ENCODE measurements around the gene C17orf107. TPM values are rescaled to one million over a fixed set of nuclear protein-coding genes. Genes with fewer than 3 reads are reported as not detected.

Gene C17orf107
- total RNA-seq, 1 donor from 2014 or later, result 2.2 TPM

GRCh38 chr17:4879601-4880000, 19.7 kb upstream of the C17orf107 start:
- intact Hi-C loops (cut with DNase I), result no loop called here
- TF ChIP-seq CTCF (IDR thresholded peaks at IDR 0.05), result no peak
- H3K4me1 ChIP-seq, result peaks cover 16% of the 10 kb centered on the region
- H3K4me3 ChIP-seq, result no peak overlapping the region
- DNase-seq (no peak), ATAC-seq (peak; percentile 27 to 44)
- no peaks in the 10 kb centered on the region for H3K9me3 ChIP-seq
- no peak overlapping the region for H3K27ac ChIP-seq
- no peaks in the 10 kb centered on the region for H3K27me3 ChIP-seq (ENCODE audit: low read depth)
- H3K36me3 ChIP-seq, result peaks cover 46% of the 10 kb centered on the region

- Histone ChIP-seq H3K4me3 (no peak overlapping the region), H3K9me3 (no peaks in the 10 kb centered on the region), H3K36me3 (peaks cover 59% of the 10 kb centered on the region)
These were observed 18.5 kb upstream of the C17orf107 start for GRCh38 chr17:4880857-4881256.

GRCh38 chr17:4881761-4882555, 17.4 kb upstream of the C17orf107 start:
- intact Hi-C loops (cut with DNase I), result no loop called here
- Histone ChIP-seq H3K27ac (no peak overlapping the region), H3K27me3 (ENCODE audit: low read depth) (no peaks in the 10 kb centered on the region), H3K4me3 (no peak overlapping the region), H3K4me1 (peaks cover 16% of the 10 kb centered on the region), H3K36me3 (peaks cover 70% of the 10 kb centered on the region), H3K9me3 (no peaks in the 10 kb centered on the region)
- DNase-seq, result peak; percentile 81
- ATAC-seq, result peak; percentile 85 to 89
- TF ChIP-seq CTCF (IDR thresholded peaks at IDR 0.05), result peak; percentile 86

More at GRCh38 chr17:4880857-4881256, 18.5 kb upstream of the C17orf107 start:
- intact Hi-C loops (cut with DNase I), result no loop called here
- Histone ChIP-seq H3K27me3 (ENCODE audit: low read depth) (no peaks in the 10 kb centered on the region), H3K4me1 (peaks cover 16% of the 10 kb centered on the region), H3K27ac (no peak overlapping the region)
- no peak for ATAC-seq
- TF ChIP-seq CTCF (IDR thresholded peaks at IDR 0.05), result no peak
- no peak for DNase-seq

- H3K4me1 ChIP-seq, result peaks cover 16% of the 10 kb centered on the region
- H3K4me3 ChIP-seq, result no peak overlapping the region
- no peak for ATAC-seq
- no peaks in the 10 kb centered on the region for H3K9me3 ChIP-seq
- TF ChIP-seq CTCF (IDR thresholded peaks at IDR 0.05), result no peak
- no peak for DNase-seq
- H3K36me3 ChIP-seq, result peaks cover 78% of the 10 kb centered on the region
- no peaks in the 10 kb centered on the region for H3K27me3 ChIP-seq (ENCODE audit: low read depth)
- H3K27ac ChIP-seq, result no peak overlapping the region
- intact Hi-C loops (cut with DNase I), result no loop called here
These were observed 14.8 kb upstream of the C17orf107 start for GRCh38 chr17:4884489-4884888.

GRCh38 chr17:4886830-4887229, 12.5 kb upstream of the C17orf107 start:
- Histone ChIP-seq H3K4me3 (no peak overlapping the region), H3K4me1 (peaks cover 6% of the 10 kb centered on the region), H3K27me3 (ENCODE audit: low read depth) (no peaks in the 10 kb centered on the region), H3K36me3 (peaks cover 83% of the 10 kb centered on the region), H3K9me3 (no peaks in the 10 kb centered on the region), H3K27ac (no peak overlapping the region)
- ATAC-seq (no peak), DNase-seq (no peak)
- intact Hi-C loops (cut with DNase I), result no loop called here
- no peak for TF ChIP-seq CTCF (IDR thresholded peaks at IDR 0.05)

Measured in lower lobe of right lung (tissue), 2 donors.